ENCODE results near the gene SZRD1.

- TF ChIP-seq, protein P1, sequence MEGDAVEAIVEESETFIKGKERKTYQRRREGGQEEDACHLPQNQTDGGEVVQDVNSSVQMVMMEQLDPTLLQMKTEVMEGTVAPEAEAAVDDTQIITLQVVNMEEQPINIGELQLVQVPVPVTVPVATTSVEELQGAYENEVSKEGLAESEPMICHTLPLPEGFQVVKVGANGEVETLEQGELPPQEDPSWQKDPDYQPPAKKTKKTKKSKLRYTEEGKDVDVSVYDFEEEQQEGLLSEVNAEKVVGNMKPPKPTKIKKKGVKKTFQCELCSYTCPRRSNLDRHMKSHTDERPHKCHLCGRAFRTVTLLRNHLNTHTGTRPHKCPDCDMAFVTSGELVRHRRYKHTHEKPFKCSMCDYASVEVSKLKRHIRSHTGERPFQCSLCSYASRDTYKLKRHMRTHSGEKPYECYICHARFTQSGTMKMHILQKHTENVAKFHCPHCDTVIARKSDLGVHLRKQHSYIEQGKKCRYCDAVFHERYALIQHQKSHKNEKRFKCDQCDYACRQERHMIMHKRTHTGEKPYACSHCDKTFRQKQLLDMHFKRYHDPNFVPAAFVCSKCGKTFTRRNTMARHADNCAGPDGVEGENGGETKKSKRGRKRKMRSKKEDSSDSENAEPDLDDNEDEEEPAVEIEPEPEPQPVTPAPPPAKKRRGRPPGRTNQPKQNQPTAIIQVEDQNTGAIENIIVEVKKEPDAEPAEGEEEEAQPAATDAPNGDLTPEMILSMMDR (conservative IDR thresholded peaks at IDR 0.05; ENCODE audit: low read length): no peak
- TF ChIP-seq EZH2phosphoT487 (IDR thresholded peaks at IDR 0.05; ENCODE audit: borderline replicate concordance, low read depth, low read length): no peak
Measured at GRCh38 chr1:16326833-16327404, 40.1 kb upstream of the SZRD1 start.

Data from OCI-LY7 (cell line).